Fibroblast of skin of right quadriceps (primary cell): Measurements from ENCODE around the gene FOXN3.

Experiments used
- DNase-seq: peaks from one replicate; pipeline ENCODE4 v3.0.0-alpha.2; 2013

FOXN3 gene

DNA sequence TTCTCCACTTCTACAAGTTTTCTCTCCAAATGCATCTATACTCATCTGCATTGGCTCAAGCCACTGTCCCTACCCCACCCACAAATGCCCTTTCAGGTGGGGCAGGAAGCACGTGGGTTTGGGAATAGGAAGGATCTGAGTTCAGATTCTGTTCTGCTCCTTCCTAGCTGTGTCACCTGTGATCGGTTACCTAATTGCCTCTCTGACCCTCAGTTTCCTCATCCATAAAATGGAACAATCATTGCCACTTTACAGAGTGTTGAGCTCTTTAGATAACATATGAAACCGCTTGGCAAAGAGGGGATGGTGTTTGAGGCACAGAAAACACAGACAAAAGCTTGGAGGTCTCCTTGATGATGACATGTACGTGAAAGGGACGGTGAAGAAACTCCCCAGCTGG lies 34.5 kb downstream of the FOXN3 start:
- DNase-seq: no peak

DNA sequence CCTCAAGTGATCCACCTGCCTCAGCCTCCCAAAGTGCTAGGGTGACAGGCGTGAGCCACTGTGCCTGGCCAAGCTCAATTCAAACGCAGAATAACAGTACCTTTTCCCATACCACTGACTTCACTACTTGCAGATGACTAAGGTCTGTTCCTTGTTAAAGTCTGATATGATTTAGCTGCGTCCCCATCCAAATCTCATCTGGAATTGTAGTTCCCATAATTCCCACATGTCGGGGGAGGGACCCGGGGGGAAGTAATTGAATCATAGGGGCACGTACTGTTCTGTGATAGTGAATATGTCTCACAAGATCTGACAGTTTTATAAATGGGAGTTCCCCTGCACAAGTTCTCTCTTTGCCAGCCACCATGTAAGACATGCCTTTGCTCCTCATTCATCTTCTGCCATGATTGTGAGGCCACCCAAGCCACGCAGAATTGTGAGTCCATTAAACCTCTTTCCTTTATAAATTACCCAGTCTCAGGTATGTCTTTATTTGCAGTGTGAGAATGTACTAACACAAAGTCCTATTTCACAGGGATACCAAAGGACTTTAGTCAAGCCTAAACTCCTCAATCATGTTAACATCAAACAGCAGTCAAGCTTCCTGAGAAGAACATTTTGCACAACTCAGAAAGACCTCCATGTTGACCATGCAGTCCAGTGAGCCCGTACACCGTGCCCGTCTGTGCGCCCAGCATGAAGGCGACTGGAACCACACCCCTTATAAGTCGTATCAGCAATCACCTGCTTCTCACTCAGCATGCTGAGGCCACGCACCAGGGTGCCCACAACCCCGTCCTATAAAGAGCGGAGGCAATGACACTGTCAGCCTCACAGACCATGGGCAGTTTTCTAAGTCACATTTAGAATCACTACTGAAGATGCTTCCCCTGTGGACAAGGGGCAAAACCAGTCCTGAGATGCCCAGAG lies 36.9 kb downstream of the FOXN3 start:
- DNase-seq: no peak

- DNase-seq: no peak
Observed at GRCh38 chr14:89379006-89379405, 38.0 kb downstream of the FOXN3 start.

GRCh38 chr14:89378119-89378518 lies 38.9 kb downstream of the FOXN3 start:
- peak; percentile 39 for DNase-seq

DNA sequence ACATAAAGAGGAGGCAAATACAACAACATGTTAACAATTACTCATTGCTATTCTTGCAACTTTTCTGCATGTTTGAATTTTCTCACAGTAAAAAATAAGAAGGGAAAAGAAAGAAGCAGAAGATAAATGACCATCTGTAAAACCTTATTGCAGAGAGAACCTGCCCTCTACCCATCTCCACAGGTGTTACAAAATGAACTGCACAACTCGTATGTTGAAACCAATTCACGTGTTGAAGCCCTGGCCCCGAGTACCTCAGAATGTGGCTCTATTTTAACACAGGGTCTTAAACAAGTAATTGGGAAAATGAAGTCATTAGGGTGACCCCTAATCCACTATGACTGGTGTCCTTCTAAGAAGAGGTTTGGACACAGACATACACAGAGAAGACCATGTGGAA lies 39.5 kb downstream of the FOXN3 start:
- DNase-seq: no peak

DNA sequence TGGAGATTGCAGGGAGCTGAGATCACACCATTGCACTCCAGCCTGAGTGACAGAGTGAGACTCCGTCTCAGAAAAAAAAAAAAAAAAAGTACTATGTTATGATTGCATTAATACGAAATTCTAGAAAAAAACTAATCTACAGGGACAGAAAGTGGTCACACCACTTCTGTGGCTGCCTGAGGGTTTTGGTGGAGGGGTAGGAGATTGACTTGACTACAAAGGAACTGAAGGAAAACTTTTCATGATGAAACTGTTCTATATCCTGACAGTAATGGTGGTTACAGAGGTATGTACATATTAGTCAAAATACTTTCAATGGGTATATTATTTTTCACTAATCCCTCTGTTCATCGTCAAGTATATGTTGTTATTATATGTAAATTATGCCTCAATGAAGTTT lies 42.1 kb downstream of the FOXN3 start:
- no peak for DNase-seq

DNA sequence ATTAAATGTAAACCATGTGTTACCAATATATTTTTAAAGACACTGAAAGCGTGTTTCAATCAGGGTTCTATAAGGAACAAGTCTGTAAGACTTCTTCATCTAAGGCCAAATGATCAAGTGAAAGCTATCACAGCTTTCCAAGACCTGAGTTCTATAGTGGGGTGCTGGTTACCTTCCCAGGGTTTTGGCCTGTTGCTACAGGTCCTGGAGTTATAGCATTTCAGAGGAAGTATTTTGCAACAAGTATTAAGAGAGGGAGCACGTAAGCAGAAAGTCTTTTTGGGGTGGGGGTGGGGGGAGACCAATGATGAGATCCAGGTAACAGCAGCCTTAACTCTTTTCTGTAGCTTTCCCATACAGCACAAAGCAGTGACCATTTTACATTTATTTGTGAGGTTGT lies 43.8 kb downstream of the FOXN3 start:
- no peak for DNase-seq

DNA sequence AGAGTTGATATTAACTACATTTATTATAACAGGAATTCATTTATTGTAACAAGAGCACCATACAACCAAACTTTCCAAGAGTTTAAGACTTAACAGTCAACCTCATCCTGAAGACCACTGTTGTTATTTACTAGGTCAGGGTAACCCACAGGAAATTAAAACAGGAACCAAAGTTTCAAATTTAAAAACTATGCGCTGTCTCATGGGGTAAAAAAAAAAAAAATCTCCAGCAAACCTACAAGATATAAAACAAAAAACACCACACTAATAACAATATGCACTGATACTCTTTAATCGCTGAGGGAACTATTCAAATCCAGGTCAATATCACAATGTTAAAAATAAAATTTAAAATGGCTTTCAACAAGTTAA lies 44.5 kb downstream of the FOXN3 start:
- no peak for DNase-seq

DNA sequence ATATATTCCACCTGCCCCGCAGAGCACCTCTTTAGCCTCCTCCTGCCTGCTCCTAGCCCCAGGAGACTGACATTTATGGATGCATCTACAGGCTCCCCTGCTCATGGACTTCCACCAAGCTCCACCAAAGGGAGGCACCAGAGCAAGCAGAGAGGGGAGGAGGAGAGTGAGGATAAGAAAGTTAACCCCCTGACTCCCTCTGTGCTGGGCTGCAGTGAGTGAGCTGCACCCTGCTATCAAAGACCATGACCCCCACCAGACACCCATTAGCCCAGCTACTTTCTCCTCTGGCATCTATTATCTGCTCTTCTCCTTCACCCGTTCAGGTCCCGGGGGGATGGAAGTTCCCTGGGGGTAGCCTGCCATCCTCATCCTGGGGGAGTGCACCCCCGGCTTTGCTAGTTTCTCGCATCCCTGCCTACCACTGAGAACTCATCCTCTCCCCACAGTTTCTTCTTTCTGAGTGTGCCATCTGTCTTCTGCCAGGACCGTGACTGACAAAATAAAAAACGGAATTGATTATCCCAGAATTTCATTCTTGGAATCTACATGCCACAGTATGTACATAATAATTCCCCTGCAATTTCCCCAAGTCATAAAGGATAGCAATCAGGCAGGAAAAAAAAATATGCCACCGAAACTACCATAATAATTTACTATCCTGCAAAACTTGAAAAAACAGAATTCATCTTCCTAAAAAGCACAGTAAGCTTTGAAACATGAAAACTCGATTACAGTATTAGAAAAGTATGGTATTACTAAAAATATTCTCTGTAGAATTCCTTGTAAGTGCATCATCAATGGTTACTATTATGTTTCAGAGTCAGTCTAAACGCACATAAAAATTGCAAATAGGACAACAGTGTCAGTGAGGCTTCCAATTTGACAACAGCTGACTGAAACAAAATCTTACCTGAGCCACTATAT lies 45.2 kb downstream of the FOXN3 start:
- DNase-seq: peak; percentile 54

- DNase-seq: no peak
Observed at GRCh38 chr14:89370781-89371180, 46.3 kb downstream of the FOXN3 start.

DNA sequence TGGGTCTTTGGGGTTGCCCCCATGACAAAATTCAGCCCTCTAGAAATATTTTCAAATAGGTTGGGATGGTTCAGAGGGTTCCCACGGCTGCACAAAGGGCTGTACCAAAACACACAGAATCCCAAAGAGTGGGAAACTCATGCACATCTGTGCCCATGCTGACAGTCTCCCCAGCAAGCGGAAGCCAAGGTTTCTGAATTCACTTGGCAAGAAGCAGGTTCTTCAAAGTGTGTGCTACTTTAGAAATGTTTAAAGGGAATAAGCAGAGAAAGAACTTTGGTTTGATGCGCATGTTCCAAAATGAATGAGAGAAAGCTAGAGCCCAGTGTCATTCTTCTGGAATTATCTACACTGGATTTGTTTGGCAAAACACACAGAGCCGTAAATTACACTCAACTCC lies 46.7 kb downstream of the FOXN3 start:
- DNase-seq: no peak

- no peak for DNase-seq
Observed at GRCh38 chr14:89369656-89370055, 47.4 kb downstream of the FOXN3 start.

DNA sequence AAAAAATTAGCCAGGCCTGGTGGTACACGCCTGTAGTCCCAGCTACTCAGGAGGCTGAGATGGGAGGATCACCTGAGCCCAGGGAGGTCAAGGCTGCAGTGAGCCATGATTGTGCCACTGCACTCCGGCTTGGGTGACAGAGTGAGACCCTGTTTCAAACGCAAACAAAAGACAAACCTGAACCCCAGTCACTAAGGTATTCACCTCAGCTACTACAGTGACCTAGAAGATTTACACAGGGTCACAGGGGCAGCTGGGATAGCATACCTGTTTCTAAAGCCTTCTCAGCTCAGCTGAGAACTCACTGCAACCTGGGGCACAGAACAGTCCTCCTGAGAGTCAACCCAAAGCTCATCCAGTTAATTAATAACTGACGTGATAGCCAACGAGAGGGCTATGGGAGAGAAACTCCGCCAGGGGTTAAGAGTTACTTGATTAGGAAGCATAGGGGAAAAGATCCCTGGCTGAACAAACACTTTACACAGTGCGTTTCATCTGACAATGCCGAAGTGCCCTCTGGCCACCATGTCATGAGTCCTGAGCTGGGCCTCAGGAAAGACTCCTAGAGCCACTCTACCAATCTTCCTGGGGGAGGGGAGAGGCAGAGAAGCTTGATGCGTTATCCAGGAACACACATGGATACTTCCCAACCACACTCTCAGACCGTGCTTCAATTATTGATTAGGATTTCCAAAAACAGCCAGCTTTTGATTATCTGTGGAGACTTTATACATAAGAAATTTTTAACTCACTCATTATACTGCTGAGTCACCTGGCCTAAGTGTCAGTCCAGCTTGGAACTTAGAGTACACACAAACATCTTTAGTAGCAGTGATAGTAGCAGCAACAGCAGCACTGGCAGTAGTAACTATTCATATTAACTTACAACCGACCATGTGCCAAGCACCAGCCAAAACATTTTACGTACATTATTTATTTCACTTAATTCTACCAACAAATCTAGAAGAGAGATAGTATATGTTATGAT lies 48.2 kb downstream of the FOXN3 start:
- DNase-seq: no peak

- no peak for DNase-seq
Observed at GRCh38 chr14:89367779-89368120, 49.3 kb downstream of the FOXN3 start.

DNA sequence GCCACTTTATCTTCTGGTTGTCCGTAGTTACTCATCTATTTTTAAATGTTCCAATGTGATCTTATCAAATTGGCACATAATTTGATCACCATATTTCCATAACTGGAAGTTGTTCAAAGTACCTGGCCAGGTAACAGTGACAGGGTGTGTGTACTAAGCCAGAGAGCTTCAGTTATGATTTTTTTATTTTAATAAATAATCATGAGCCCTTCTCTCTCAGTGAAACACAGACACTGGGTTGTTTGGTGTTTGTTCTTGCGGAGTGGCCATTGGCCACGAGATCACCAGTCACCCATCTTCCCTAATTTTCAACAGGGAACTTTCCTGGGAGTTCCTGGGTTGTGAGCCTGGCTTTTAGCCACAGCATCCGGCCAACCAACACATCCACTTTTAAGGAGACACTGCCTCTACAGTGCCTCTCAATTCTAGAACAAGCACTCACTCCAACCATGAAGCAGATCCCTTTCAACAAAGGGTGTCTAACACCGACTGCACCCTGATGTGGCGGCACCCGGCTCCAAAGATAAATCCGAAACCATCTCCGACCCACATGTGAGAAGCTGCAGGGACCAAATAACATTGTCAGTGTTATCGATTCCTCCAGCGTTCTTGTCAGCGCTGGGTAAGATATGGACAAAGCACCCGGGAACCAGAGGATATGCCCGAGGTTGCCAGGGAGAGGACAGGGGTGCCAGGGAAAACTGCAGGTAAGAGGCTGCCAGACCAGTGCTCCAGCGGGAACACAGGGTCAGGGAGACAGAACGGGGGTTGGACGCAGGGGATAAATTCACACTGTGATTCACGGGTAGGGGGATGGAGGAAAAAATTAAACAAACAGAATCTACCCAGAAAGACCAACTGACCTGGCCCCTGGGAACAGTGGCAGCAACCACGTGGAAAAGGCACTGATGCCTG lies 49.9 kb downstream of the FOXN3 start:
- no peak for DNase-seq

- no peak for DNase-seq
Observed at GRCh38 chr14:89365061-89365801, 51.8 kb downstream of the FOXN3 start.

- DNase-seq: no peak
Observed at GRCh38 chr14:89364316-89364715, 52.7 kb downstream of the FOXN3 start.

- no peak for DNase-seq
Observed at GRCh38 chr14:89360277-89360676, 56.8 kb downstream of the FOXN3 start.

GRCh38 chr14:89359477-89360222 lies 57.4 kb downstream of the FOXN3 start:
- DNase-seq: no peak

- no peak for DNase-seq
Observed at GRCh38 chr14:89357655-89358297, 59.3 kb downstream of the FOXN3 start.
